HG03558 (cell line): ENCODE results near the gene ZBTB48.
"Not testable (repeated sequence)": the region's sequence is repeated elsewhere in the genome, so short reads cannot be mapped to it uniquely, and the experiment has no call there.

ENCODE experiments used
- ATAC-seq: cut with Tn5 transposase; IDR thresholded peaks from one replicate; pipeline ENCODE4 v1.9.1; 2021; ENCODE audit warnings: moderate number of reproducible peaks; ENCODE audit not compliant: unreplicated experiment; ENCODE audit errors: extremely low read depth

ZBTB48 gene

GRCh38 chr1:6590046-6590445, 10.3 kb downstream of the ZBTB48 start:
- ATAC-seq: no peak

DNA sequence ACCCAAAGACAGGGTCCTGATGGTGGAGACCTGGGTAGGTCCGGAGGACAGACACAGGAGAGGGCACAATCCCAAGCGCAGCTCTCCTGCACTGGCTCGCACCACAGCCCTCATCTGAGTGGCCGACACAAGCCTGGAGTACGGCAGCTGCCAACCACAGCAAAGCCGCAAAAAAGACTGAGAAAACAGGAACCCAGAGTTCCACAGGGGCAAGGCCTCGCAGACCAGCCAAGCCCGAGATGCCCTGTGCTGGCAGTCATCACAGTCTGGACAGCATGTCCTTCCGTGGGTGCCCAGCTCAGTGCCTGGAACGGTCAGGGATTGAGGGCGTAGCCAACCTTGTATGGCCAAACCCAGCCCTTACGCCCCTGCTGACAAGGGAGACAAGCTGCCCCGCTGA, 11.4 kb downstream of the ZBTB48 start:
- ATAC-seq: no peak

DNA sequence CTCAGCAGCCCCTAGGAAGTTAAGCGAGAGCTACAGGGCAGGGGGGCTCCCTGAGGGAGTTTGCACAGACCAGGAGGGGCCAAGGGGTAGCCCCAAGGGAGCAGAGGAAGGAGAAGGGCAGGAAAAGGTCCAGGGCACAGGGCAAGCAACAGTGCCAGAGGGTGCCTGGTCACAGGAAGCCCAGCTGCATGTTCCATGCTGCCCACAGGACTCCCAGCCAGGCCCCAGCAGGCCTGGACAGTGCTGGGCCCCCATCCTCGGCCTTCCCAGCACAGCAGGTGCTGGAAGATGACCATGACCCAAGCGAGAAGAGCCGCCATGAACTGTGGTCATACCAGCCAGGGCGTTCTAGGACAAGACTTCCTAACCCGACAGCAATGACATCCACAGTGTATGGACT, 11.8 kb downstream of the ZBTB48 start:
- no peak for ATAC-seq

- no peak for ATAC-seq
These were observed 12.6 kb downstream of the ZBTB48 start for GRCh38 chr1:6592441-6592840.

DNA sequence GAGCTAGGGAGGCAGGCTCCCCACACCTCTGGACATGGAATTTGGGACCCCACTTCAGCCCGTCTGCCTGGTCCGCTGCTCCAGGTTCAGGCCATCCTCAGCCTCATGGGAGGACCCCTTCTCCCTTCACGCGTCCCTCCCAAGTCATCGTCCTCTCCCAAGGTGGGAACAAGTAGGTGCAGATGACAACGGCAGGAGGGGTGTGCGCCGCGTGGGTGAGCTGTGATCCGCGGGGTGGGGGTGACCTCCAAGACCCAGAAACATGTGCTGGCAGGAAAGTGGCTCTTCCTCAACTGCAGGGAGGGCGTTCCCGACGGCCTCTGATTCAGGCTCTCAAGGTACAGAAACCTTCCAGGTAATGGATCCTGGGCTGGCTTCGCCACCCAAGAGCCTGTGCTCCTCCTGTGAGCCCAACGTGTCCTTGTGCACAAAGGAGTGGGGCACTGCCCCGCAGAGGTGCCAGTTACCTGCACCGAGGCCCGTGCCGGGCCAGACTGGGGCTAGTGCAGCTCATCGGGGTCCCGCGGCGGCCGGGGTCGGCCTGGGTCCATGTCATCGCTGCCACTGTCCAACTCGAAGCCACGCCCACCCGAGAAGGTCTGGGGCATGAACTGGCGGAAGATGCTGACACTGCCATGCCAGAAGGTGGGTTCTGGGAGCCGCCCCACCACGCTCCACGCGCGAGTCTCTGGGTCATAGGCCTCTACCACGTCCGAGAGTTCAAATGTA, 13.2 kb downstream of the ZBTB48 start:
- no peak for ATAC-seq

DNA sequence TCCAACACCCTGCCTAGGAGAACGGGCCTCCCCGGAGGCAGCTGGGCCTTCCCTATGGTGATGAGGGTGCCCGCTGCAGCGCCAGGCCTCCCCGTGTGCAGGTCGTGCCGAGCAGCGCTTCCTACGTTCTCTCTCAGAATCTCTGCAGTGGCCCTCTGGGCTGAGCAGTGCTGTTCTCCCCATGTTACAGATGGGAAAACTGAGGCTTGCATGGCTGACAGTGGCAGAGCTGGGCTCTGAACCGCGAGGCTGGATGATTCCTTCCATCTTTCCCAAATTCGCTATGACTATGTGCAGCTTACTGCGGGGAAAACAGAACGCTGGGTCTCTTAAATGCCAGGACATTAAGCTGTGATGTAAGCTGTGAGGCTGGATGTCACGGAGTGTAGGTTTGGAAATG, 14.0 kb downstream of the ZBTB48 start:
- no peak for ATAC-seq

- ATAC-seq: no peak
These were observed 15.4 kb downstream of the ZBTB48 start for GRCh38 chr1:6594977-6595740.

DNA sequence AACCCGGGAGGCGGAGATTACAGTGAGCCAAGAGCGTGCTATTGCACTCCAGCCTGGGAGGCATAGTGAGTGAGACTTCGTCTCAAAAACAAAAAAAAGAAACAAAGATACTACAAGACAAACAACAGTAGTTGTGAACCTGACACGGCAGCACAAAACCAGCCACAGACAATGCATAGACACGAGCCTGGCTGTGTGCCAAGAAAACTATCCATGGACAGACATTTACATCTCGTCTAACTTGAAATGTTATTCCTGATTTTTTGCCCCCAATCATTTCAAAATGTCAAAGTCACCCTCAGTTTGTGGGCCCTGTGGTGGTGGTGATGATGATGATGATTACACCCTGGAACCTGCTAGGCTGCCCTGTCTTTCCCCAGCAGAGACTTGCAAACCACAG, 16.6 kb downstream of the ZBTB48 start:
- no peak for ATAC-seq

DNA sequence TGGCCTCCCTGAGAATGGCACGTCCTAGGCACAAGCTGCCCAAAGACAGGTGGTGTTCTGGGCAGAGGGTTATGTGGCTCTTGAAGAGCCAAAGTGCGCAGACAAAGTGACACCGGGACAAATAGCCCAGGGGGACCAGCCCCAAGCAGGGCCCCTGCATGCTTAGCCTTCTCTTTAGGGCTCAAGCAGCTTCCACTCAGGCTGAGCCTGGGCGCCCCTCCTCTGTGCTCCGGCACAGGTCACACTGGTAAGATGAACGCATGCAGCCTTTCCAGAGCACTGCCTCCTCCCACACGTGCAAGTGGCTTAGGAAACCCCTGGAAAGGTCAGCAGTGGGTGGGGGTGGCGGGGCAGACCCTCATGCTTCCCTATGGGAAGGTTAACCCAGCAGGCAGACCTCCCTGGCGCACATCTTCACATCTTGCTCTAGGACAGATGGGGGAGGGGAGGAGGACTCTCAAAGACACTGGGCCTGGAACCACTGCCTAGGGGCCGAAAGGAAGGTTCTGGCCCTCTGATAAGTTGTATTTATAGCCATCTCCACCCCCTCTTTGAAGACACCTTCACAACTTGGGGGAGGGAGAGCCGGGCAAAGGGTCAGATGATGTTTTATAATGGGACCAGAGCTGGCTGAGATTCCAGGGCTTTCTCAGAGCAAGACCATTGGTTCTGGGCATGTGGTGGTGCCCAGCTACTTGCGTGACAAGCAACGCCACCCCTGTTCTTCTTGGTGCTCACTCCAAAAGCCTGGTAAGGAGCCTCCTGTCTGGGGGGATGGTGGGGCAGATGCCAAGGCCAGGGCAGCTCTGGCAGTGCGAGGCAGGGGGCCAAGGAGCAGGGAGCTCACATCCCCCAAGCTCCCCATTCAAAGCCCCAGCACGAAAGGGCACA, 17.3 kb downstream of the ZBTB48 start:
- ATAC-seq: no peak

DNA sequence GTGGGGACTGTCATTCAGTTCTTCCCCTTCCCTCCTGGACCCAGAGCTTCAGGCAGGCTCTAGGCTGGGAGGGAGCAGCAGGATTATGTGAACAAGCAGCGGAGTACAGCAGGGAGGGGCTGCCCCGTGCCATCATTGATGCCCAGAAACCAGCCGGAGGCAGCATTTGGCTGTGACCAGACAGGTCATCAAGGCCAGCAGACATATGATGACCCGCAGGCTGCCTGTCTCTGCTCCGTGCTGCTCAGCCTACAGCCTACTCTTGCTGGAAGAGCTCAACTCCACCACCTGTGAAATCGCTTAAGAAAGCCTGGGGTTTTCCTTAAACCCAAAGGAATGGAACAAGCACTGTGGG, 18.0 kb downstream of the ZBTB48 start:
- ATAC-seq: no peak

DNA sequence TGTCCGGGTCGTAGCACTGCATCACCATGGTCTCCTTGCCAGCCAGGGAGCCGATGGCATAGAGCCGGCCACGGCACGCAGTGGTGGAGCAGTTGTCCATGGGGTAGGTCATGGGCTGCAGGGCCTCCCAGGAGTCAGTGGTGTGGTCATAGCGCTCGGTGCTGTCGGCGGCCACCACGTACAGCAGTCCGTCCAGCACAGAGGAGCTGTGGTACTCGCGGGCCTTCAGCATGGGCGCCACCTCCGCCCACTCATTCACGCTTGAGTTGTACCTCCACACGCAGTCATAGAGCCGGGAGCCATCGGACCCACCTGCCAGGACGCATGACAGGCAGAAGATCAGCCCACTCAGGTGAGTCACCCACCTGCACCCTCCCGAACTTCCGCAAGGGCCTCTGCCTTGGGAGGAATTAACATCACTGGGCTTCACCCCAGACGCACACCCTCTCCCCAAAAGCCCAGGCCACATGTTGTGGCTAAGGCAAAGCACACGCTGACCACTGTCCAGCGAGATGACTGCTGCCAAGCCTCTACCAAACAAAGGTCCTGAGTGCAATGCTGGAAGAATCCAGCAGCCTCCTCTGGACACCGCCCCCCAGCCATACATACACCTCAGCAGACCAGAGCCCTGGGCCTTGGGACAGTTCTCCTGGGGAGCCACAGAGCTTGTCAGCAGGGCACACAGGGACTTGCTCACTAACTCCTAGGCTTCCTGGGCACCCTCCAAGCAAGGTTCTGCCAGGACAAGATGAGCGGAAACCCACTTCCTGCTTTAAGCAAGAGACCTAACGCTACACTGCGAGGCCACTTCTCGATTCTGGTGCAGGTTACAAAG, 19.6 kb downstream of the ZBTB48 start:
- no peak for ATAC-seq

GRCh38 chr1:6599991-6600390, 20.2 kb downstream of the ZBTB48 start:
- not testable (repeated sequence) for ATAC-seq

GRCh38 chr1:6600410-6601048, 20.7 kb downstream of the ZBTB48 start:
- ATAC-seq: no peak

DNA sequence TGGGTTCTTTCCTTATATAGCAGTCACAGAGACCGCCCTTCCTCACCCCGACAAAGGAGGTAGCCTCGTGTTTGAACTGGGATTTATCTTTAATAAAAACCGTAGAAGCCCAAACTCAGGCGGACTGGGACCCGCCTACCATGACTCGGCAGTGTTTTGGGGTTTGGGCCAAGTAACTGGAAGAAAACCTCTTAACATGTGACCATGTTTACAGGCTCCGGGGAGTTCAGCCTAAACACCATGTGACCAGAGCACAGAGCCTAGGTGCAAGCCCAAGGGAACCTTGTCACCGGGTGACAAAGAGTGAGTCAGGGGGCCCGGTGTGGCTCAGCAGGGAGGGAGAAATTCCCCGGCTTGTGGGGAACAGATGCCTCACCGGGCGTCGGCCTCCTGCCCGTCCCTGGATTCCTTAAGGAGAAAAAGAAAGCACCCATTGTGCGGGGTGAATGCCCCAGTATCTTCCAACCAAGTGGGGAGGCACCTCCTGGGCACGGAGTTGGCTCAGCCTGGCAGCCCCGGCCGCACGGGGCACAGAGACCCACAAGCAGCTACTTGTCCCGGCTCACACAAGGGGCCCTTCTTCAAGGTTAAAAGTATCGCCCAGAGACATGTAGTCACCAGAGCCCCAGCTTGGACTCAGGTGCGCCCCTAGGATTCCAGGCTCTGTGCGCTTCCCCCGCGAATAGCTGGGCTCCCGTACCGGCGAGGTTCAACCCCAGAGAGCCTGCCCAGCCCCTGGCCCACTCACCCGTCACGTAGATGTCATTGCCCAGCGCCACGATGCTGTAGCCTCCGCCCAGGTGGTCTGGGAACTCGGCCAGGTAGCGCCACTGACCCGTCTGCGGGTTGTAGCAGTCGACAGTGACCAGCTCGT, 21.5 kb downstream of the ZBTB48 start:
- no peak for ATAC-seq

- ATAC-seq: peak; percentile 14
These were observed 22.3 kb downstream of the ZBTB48 start for GRCh38 chr1:6601923-6602668.

DNA sequence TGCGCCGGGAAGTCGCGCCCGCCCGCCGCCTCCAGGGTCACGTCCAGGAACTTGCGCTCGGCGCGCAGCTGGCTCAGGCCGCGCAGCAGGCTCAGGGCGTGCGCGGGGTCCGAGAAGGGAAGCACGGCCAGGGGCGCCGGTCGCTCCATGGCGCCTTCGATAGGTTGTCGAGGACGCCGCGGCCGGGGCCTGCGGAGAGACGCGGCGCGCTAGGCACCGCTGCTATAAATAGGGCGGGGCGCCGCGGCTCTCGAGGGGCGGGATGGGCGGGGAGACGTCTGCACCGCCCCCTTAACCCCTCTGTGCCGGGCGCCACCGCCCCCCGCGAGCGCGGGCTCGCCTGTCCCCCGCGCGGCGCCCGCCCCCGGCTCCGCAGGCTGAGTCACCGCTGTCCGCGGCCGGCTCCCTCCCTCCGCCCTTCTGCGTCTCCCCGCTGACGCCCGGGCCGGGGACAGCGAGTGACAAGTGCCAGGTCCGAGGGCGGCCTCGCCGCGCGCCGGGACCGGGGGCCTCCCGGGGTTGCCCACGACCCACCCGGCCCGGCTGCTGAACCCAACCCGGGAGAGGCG, 23.0 kb downstream of the ZBTB48 start, which contains the start of gene KLHL21:
Gene KLHL21, minus strand, starts transcription at position 201 of the 569 bp plus-strand sequence. Its CDS starts 52 bp downstream, at position 149.
- peak; percentile 31 for ATAC-seq

GRCh38 chr1:6603238-6603914, 23.6 kb downstream of the ZBTB48 start:
- ATAC-seq: peak; percentile 10
